Measurements from ENCODE around the gene FBXW7. TPM values are rescaled to one million over a fixed set of nuclear protein-coding genes. Genes with fewer than 3 reads are reported as not detected.
"Not testable (repeated sequence)": the region's sequence is repeated elsewhere in the genome, so short reads cannot be mapped to it uniquely, and the experiment has no call there.

Gene FBXW7
- total and polyA plus RNA-seq, 5 donors: 14.8 to 52.2 (median 47.3) TPM

GRCh38 chr4:152572417-152573086 lies 36.7 kb upstream of the FBXW7 start:
- no peaks in the 10 kb centered on the region for H3K9me3 ChIP-seq (ENCODE audit: control insufficient read depth, low read length)
- no peak for DNase-seq
- WGBS: 63% methylated on average over 9 of the region's 9 CpGs
- no peak overlapping the region for H3K27ac ChIP-seq (ENCODE audit: low read length)
- H3K4me3 ChIP-seq (ENCODE audit: low read length): no peak overlapping the region
- H3K4me1 ChIP-seq (ENCODE audit: control insufficient read depth, insufficient read depth, low read length): no peaks in the 10 kb centered on the region
- no peak for ATAC-seq
- intact Hi-C loops (cut with DNase I): no loop called here
- no peaks in the 10 kb centered on the region for H3K27me3 ChIP-seq (ENCODE audit: control insufficient read depth, insufficient read depth)

- no peak overlapping the region for H3K27ac ChIP-seq (ENCODE audit: low read length)
- no peak for DNase-seq
- no peak for ATAC-seq
- no peaks in the 10 kb centered on the region for H3K9me3 ChIP-seq (ENCODE audit: control insufficient read depth, low read length)
- intact Hi-C loops (cut with DNase I): no loop called here
- 93% methylated on average over 1 of the region's 1 CpG for WGBS
- no peaks in the 10 kb centered on the region for H3K4me1 ChIP-seq (ENCODE audit: control insufficient read depth, insufficient read depth, low read length)
- H3K27me3 ChIP-seq (ENCODE audit: control insufficient read depth, insufficient read depth): no peaks in the 10 kb centered on the region
- no peak overlapping the region for H3K4me3 ChIP-seq (ENCODE audit: low read length)
These were observed 35.9 kb upstream of the FBXW7 start for GRCh38 chr4:152571770-152572169.

- intact Hi-C loops (cut with DNase I): no loop called here
- WGBS: 81% methylated on average over 1 of the region's 1 CpG
- no peak overlapping the region for H3K4me3 ChIP-seq (ENCODE audit: low read length)
- H3K27ac ChIP-seq (ENCODE audit: low read length): no peak overlapping the region
- H3K4me1 ChIP-seq (ENCODE audit: control insufficient read depth, insufficient read depth, low read length): no peaks in the 10 kb centered on the region
- no peaks in the 10 kb centered on the region for H3K27me3 ChIP-seq (ENCODE audit: control insufficient read depth, insufficient read depth)
- ATAC-seq: no peak
- H3K9me3 ChIP-seq (ENCODE audit: control insufficient read depth, low read length): no peaks in the 10 kb centered on the region
- no peak for DNase-seq
These were observed 35.4 kb upstream of the FBXW7 start for GRCh38 chr4:152571296-152571695.

- intact Hi-C loops (cut with DNase I): no loop called here
- H3K9me3 ChIP-seq (ENCODE audit: control insufficient read depth, low read length): no peaks in the 10 kb centered on the region
- DNase-seq: no peak
- no peak overlapping the region for H3K4me3 ChIP-seq (ENCODE audit: low read length)
- no peaks in the 10 kb centered on the region for H3K27me3 ChIP-seq (ENCODE audit: control insufficient read depth, insufficient read depth)
- ATAC-seq: no peak
- H3K4me1 ChIP-seq (ENCODE audit: control insufficient read depth, insufficient read depth, low read length): no peaks in the 10 kb centered on the region
- no peak overlapping the region for H3K27ac ChIP-seq (ENCODE audit: low read length)
- WGBS: 72% methylated on average over 6 of the region's 6 CpGs
These were observed 29.4 kb upstream of the FBXW7 start for GRCh38 chr4:152565333-152565732.

- ATAC-seq (no peak), DNase-seq (no peak)
- no peaks in the 10 kb centered on the region for H3K9me3 ChIP-seq (ENCODE audit: control insufficient read depth, low read length)
- intact Hi-C loops (cut with DNase I): no loop called here
- no peak overlapping the region for H3K4me3 ChIP-seq (ENCODE audit: low read length)
- WGBS: 87% methylated on average over 3 of the region's 3 CpGs
- H3K27me3 ChIP-seq (ENCODE audit: control insufficient read depth, insufficient read depth): no peaks in the 10 kb centered on the region
- H3K4me1 ChIP-seq (ENCODE audit: control insufficient read depth, insufficient read depth, low read length): no peaks in the 10 kb centered on the region
- no peak overlapping the region for H3K27ac ChIP-seq (ENCODE audit: low read length)
These were observed 28.4 kb upstream of the FBXW7 start for GRCh38 chr4:152564336-152564735.

- no peaks in the 10 kb centered on the region for H3K4me1 ChIP-seq (ENCODE audit: control insufficient read depth, insufficient read depth, low read length)
- DNase-seq (no peak), ATAC-seq (no peak)
- WGBS: 61% methylated on average over 2 of the region's 2 CpGs
- H3K4me3 ChIP-seq (ENCODE audit: low read length): no peak overlapping the region
- H3K27me3 ChIP-seq (ENCODE audit: control insufficient read depth, insufficient read depth): no peaks in the 10 kb centered on the region
- intact Hi-C loops (cut with DNase I): no loop called here
- H3K9me3 ChIP-seq (ENCODE audit: control insufficient read depth, low read length): no peaks in the 10 kb centered on the region
- H3K27ac ChIP-seq (ENCODE audit: low read length): no peak overlapping the region
These were observed 27.3 kb upstream of the FBXW7 start for GRCh38 chr4:152563209-152563608.

- Histone ChIP-seq H3K4me1 (ENCODE audit: control insufficient read depth, insufficient read depth, low read length) (no peaks in the 10 kb centered on the region), H3K27ac (ENCODE audit: low read length) (no peak overlapping the region), H3K27me3 (ENCODE audit: control insufficient read depth, insufficient read depth) (no peaks in the 10 kb centered on the region), H3K4me3 (ENCODE audit: low read length) (no peak overlapping the region), H3K9me3 (ENCODE audit: control insufficient read depth, low read length) (no peaks in the 10 kb centered on the region)
- ATAC-seq: no peak
- WGBS: 56% methylated on average over 3 of the region's 3 CpGs
- intact Hi-C loops (cut with DNase I): no loop called here
- no peak for DNase-seq
These were observed 23.7 kb upstream of the FBXW7 start for GRCh38 chr4:152559641-152560040.

- 37% methylated on average over 1 of the region's 1 CpG for WGBS
- no peaks in the 10 kb centered on the region for H3K9me3 ChIP-seq (ENCODE audit: control insufficient read depth, low read length)
- DNase-seq (no peak), ATAC-seq (no peak)
- no peak overlapping the region for H3K4me3 ChIP-seq (ENCODE audit: low read length)
- no peaks in the 10 kb centered on the region for H3K27me3 ChIP-seq (ENCODE audit: control insufficient read depth, insufficient read depth)
- no peak overlapping the region for H3K27ac ChIP-seq (ENCODE audit: low read length)
- no peaks in the 10 kb centered on the region for H3K4me1 ChIP-seq (ENCODE audit: control insufficient read depth, insufficient read depth, low read length)
- intact Hi-C loops (cut with DNase I): no loop called here
These were observed 22.5 kb upstream of the FBXW7 start for GRCh38 chr4:152558396-152558795.

- DNase-seq (no peak), ATAC-seq (no peak)
- Histone ChIP-seq H3K4me3 (ENCODE audit: low read length) (no peak overlapping the region), H3K27me3 (ENCODE audit: control insufficient read depth, insufficient read depth) (no peaks in the 10 kb centered on the region), H3K4me1 (ENCODE audit: control insufficient read depth, insufficient read depth, low read length) (no peaks in the 10 kb centered on the region), H3K9me3 (ENCODE audit: control insufficient read depth, low read length) (no peaks in the 10 kb centered on the region), H3K27ac (ENCODE audit: low read length) (no peak overlapping the region)
- WGBS: 74% methylated on average over 3 of the region's 3 CpGs
- intact Hi-C loops (cut with DNase I): no loop called here
These were observed 20.9 kb upstream of the FBXW7 start for GRCh38 chr4:152556834-152557233.

- Histone ChIP-seq H3K27ac (ENCODE audit: low read length) (no peak overlapping the region), H3K4me3 (ENCODE audit: low read length) (no peak overlapping the region), H3K9me3 (ENCODE audit: control insufficient read depth, low read length) (no peaks in the 10 kb centered on the region), H3K27me3 (ENCODE audit: control insufficient read depth, insufficient read depth) (no peaks in the 10 kb centered on the region), H3K4me1 (ENCODE audit: control insufficient read depth, insufficient read depth, low read length) (no peaks in the 10 kb centered on the region)
- ATAC-seq (no peak), DNase-seq (no peak)
- intact Hi-C loops (cut with DNase I): no loop called here
- WGBS: 92% methylated on average over 5 of the region's 5 CpGs
These were observed 20.4 kb upstream of the FBXW7 start for GRCh38 chr4:152556283-152556682.

- ATAC-seq (no peak), DNase-seq (no peak)
- Histone ChIP-seq H3K27ac (ENCODE audit: low read length) (no peak overlapping the region), H3K9me3 (ENCODE audit: control insufficient read depth, low read length) (no peaks in the 10 kb centered on the region), H3K4me3 (ENCODE audit: low read length) (no peak overlapping the region), H3K27me3 (ENCODE audit: control insufficient read depth, insufficient read depth) (no peaks in the 10 kb centered on the region), H3K4me1 (ENCODE audit: control insufficient read depth, insufficient read depth, low read length) (no peaks in the 10 kb centered on the region)
- 91% methylated on average over 2 of the region's 2 CpGs for WGBS
- intact Hi-C loops (cut with DNase I): no loop called here
These were observed 18.9 kb upstream of the FBXW7 start for GRCh38 chr4:152554742-152555141.

GRCh38 chr4:152550687-152551086 lies 14.8 kb upstream of the FBXW7 start:
- H3K4me3 ChIP-seq (ENCODE audit: low read length); DNase-seq; H3K4me1 ChIP-seq (ENCODE audit: control insufficient read depth, insufficient read depth, low read length); H3K27ac ChIP-seq (ENCODE audit: low read length); H3K9me3 ChIP-seq (ENCODE audit: control insufficient read depth, low read length); intact Hi-C loops (cut with DNase I); ATAC-seq; H3K27me3 ChIP-seq (ENCODE audit: control insufficient read depth, insufficient read depth): not testable (repeated sequence)
- WGBS: 94% methylated on average over 2 of the region's 2 CpGs
